Breast epithelium (tissue), 4 donors: ENCODE results near the gene REM1. TPM values are rescaled to one million over a fixed set of nuclear protein-coding genes. Genes with fewer than 3 reads are reported as not detected.
"Not testable (repeated sequence)": the region's sequence is repeated elsewhere in the genome, so short reads cannot be mapped to it uniquely, and the experiment has no call there.

Experiments
- DNase-seq, 2 donors: peaks; one replicate each; pipeline ENCODE4 v3.0.0-alpha.2; 2019; ENCODE audit warnings: low spot score in 2 of 2
- H3K27ac ChIP-seq, 2 donors: fragments of 200-600 bp; sonication (generic) in 1 of 2; one replicate each; pipeline ENCODE4 v1.5.1; 2016 to 2019; ENCODE audit warnings: mild to moderate bottlenecking in 1 of 2
- H3K27me3 ChIP-seq, 2 donors: fragments of 200-600 bp; sonication (generic) in 1 of 2; one replicate each; pipeline versions ENCODE4 v1.5.1 to v1.6.0; 2017 to 2019; ENCODE audit warnings: control low read depth in 1 of 2, mild to moderate bottlenecking in 1 of 2
- H3K36me3 ChIP-seq: fragments of 200-600 bp; one replicate; pipeline ENCODE4 v1.5.1; 2019
- H3K4me1 ChIP-seq, 2 donors: fragments of 200-600 bp; sonication (generic); one replicate each; pipeline ENCODE4 v1.5.1; 2016 to 2019; ENCODE audit warnings: control low read depth in 1 of 2
- H3K4me3 ChIP-seq, 3 donors: fragments of 200-600 bp; sonication (generic); 1 replicate in 2 of 3; 2 replicates in 1 of 3; pipeline ENCODE4 v1.5.1; 2016 to 2019; ENCODE audit warnings: mild to moderate bottlenecking in 3 of 3, moderate library complexity in 2 of 3
- H3K9me3 ChIP-seq, 2 donors: fragments of 200-600 bp; sonication (generic) in 1 of 2; one replicate each; pipeline ENCODE4 v1.5.1; 2016 to 2019; ENCODE audit warnings: control low read depth in 1 of 2
- CTCF ChIP-seq, 3 donors: fragments of 450-650 bp; IDR thresholded peaks; one replicate each; pipeline ENCODE4 v1.5.1; 2016 to 2017; ENCODE audit warnings: antibody characterized with exemption in 3 of 3, mild to moderate bottlenecking in 3 of 3, moderate library complexity in 3 of 3
- POLR2A ChIP-seq: fragments of 450-650 bp; IDR thresholded peaks from one replicate; pipeline ENCODE4 v1.6.1; 2016; ENCODE audit warnings: antibody characterized with exemption, mild to moderate bottlenecking, moderate library complexity
- POLR2AphosphoS5 ChIP-seq, 3 donors: sonication (generic); formaldehyde crosslinking; IDR thresholded peaks; one replicate each; pipeline ENCODE4 v1.6.1; 2017; ENCODE audit warnings: antibody characterized with exemption in 3 of 3
- intact Hi-C: fragments of 100-400 bp; cut with DNase I; formaldehyde crosslinking; loops from one replicate; pipeline ENCODE4 v1.15.1; 2023; ENCODE audit warnings: low total_unique reads
- total RNA-seq, 3 donors: library from RNA; depleted of rRNA; stranded (reverse); fragments of >200 nt; gene quantifications; one replicate each; pipeline ENCODE4 v1.1.0, GENCODE V29; 2016

The REM1 gene
- total RNA-seq, 3 donors from 2014 or later = 3.2 to 3.9 (median 3.4) TPM

GRCh38 chr20:31516651-31517050, 41.6 kb downstream of the REM1 start:
- TF ChIP-seq POLR2AphosphoS5 (IDR thresholded peaks at IDR 0.05) = no peak
- no peak for TF ChIP-seq CTCF (IDR thresholded peaks at IDR 0.05)
- H3K27me3 ChIP-seq = no peaks in the 10 kb centered on the region
- no peaks in the 10 kb centered on the region for H3K9me3 ChIP-seq
- peak overlapping the region in 1 of 3 donors; percentile 98 for H3K4me3 ChIP-seq
- H3K27ac ChIP-seq = peak overlapping the region in 1 of 2 donors; percentile 82
- DNase-seq = no peak
- H3K36me3 ChIP-seq = no peaks in the 10 kb centered on the region
- peaks cover 0 to 25% of the 10 kb centered on the region in 2 donors for H3K4me1 ChIP-seq
- intact Hi-C loops = no loop called here

- DNase-seq = no peak
- TF ChIP-seq POLR2AphosphoS5 (IDR thresholded peaks at IDR 0.05) (no peak), CTCF (IDR thresholded peaks at IDR 0.05) (no peak), POLR2A (no peak)
- intact Hi-C loops = no loop called here
- H3K36me3 ChIP-seq = no peaks in the 10 kb centered on the region
- no peaks in the 10 kb centered on the region for H3K9me3 ChIP-seq
- H3K4me3 ChIP-seq = peak overlapping the region in 1 of 3 donors; percentile 29
- H3K27ac ChIP-seq = no peak overlapping the region
- H3K4me1 ChIP-seq = peaks cover 0 to 25% of the 10 kb centered on the region in 2 donors
- H3K27me3 ChIP-seq = no peaks in the 10 kb centered on the region
Observed at GRCh38 chr20:31517373-31517772, 42.3 kb downstream of the REM1 start.

GRCh38 chr20:31521267-31521666, 46.2 kb downstream of the REM1 start:
- H3K27me3 ChIP-seq, H3K9me3 ChIP-seq, H3K36me3 ChIP-seq, intact Hi-C loops, DNase-seq, H3K27ac ChIP-seq, H3K4me3 ChIP-seq: not testable (repeated sequence)
- peaks cover 0 to 14% of the 10 kb centered on the region in 2 donors for H3K4me1 ChIP-seq

- intact Hi-C loops = no loop called here
- Histone ChIP-seq H3K27ac (no peak overlapping the region), H3K4me1 (no peaks in the 10 kb centered on the region), H3K27me3 (no peaks in the 10 kb centered on the region), H3K4me3 (no peak overlapping the region), H3K9me3 (no peaks in the 10 kb centered on the region), H3K36me3 (no peaks in the 10 kb centered on the region)
- TF ChIP-seq CTCF (IDR thresholded peaks at IDR 0.05) (no peak), POLR2A (no peak), POLR2AphosphoS5 (IDR thresholded peaks at IDR 0.05) (no peak)
- no peak for DNase-seq
Observed at GRCh38 chr20:31522731-31523130, 47.6 kb downstream of the REM1 start.

- H3K9me3 ChIP-seq = no peaks in the 10 kb centered on the region
- H3K27ac ChIP-seq = peak overlapping the region in 1 of 2 donors; percentile 13
- no peak for TF ChIP-seq CTCF (IDR thresholded peaks at IDR 0.05)
- TF ChIP-seq POLR2AphosphoS5 (IDR thresholded peaks at IDR 0.05) = no peak
- no peak for TF ChIP-seq POLR2A
- H3K36me3 ChIP-seq = no peaks in the 10 kb centered on the region
- intact Hi-C loops = no loop called here
- no peak overlapping the region for H3K4me3 ChIP-seq
- H3K4me1 ChIP-seq = no peaks in the 10 kb centered on the region
- DNase-seq = no peak
- H3K27me3 ChIP-seq = no peaks in the 10 kb centered on the region
Observed at GRCh38 chr20:31523361-31524283, 48.5 kb downstream of the REM1 start.
